Measurements from ENCODE around the gene ZNF662.

The ZNF662 gene

DNA sequence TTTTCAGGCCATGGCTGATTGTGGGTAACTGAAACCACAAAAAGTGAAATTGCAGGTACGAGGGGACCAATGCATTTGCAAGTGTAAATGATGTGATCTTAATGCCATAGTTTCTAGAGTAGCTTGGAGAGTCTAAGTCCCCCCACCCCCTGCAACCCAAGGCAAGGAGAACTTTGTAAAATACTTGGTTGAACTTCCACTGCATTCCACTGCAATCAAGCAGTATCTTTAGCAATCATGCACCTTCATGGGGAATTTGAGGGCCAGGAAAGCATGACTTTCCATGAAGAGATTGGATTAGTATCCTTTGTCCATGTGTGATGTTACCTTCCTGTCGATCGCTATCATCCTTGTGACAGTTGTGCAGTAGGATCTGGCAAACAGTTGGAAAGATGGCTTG, 18.9 kb upstream of the ZNF662 start:
- no peak for DNase-seq (ENCODE audit: low read depth in 2 of 2)

DNA sequence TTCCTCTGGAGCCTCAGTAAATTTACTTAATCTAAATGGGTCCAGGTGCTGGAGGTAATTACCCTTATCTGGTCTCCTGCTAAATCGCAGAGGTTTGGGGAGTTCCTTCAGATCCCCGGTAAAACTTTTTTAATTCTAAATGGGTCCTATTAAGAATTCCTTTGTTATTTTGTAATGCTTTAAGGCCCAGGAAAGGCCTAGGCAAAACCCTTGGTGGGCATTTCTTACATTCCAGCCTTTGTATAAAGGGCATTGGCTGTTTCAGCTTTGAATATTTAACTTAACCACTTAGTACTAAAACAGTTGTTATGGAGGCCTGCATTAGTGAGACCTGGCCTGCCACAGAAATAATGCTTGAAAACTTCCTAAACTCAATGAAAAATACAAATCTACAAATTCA, 14.9 kb upstream of the ZNF662 start:
- DNase-seq (ENCODE audit: low read depth in 2 of 2), result no peak

- DNase-seq (ENCODE audit: low read depth in 2 of 2), result no peak
These were observed 13.8 kb upstream of the ZNF662 start for GRCh38 chr3:42892169-42892568.

DNA sequence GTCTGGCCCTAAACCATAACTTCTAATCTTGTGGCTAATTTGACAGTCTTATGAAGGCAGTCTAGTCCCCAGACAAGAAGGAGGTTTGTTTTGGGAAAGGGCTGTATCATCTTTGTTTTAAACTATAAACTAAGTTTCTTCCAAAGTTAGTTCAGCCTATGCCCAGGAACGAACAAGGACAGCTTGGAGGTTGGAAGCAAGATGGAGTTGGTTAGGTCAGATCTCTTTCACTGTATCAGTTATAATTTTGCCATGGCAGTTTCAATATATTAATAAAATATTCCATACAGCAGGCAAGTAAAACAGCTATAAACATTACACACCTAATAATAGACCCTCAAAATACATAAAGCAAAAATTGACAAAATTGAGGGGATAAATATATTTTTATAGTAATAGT, 13.1 kb upstream of the ZNF662 start:
- no peak for DNase-seq (ENCODE audit: low read depth in 2 of 2)

GRCh38 chr3:42894698-42895579, 11.0 kb upstream of the ZNF662 start:
- DNase-seq (ENCODE audit: low read depth in 2 of 2), result no peak

- DNase-seq (ENCODE audit: low read depth in 2 of 2), result no peak
These were observed 10.4 kb upstream of the ZNF662 start for GRCh38 chr3:42895580-42895868.

DNA sequence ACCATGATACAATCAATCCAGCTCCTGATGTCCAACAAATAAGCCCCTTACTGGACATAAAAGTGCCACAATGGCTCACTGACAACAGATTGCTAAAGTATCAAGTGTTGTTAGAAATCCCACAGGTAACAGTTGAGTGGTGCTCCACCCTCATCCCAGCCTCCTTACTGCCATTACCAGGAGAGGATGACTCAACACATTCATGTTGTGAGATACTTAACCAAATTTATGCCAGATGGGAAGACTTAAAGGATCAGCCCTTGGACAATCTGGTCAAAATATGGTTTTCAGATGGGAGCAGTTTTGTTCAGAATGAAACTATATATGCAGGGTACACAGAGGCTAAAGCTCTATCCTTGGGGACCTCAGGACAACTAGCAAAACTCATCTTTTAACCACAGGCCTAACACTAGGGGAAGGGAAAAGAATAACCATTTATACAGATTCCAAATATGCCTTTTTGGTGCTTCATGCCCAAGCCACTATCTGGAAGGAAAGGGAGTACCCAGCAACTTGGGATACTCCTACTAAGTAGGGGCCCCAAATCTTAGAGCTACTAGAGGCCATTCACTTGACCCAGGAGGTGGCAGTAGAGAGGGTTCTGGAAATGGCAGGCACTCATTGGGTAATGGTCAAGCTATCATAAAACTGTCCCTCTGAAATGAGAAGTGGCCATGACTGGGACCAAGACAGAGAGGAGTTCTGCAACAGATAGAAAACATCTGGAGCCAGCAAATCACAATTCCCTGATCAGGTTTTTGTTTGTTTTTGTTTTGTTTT, 6.9 kb upstream of the ZNF662 start:
- no peak for DNase-seq (ENCODE audit: low read depth in 2 of 2)

DNA sequence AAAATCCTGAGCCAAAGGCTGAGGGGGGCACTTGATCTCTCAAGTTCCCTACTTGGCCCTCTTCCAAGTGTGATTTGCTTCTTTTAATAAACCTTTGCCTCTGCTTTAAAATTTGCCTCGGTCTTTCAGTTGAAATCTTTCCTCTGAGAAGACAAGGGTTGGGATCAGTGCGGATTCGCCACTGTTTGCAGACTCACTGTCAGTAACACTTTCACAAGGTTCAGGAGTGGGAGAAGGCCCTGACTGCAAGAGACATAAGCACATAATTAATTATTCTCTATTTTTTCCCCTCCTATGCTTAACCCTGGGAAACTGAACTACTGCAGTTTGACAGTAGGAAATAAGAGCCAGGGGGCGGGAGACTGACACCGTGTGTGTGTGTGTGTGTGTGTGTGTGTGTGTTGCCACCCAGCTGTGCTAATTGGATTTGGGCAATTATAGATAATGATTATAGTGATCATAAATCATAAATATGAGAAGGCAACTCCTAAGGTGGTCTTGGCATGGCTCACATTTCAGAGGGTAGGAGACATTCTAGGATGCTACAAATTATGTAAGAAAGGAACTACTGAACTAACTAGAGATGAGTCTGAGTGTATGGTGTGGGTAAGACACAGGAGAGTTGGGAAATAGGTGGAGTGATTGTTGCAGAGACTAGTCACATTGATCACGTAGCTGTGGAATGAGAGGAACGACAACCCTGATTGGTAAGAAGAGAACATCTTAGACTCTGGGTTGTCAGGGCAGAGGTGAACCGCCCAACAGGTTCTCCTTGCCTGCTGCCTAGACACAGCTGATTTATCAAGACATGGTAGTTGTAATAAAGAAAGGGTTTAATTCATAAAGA, 5.5 kb upstream of the ZNF662 start:
- no peak for DNase-seq (ENCODE audit: low read depth in 2 of 2)

- DNase-seq (ENCODE audit: low read depth in 2 of 2), result no peak
These were observed 4.9 kb upstream of the ZNF662 start for GRCh38 chr3:42901073-42901415.

DNA sequence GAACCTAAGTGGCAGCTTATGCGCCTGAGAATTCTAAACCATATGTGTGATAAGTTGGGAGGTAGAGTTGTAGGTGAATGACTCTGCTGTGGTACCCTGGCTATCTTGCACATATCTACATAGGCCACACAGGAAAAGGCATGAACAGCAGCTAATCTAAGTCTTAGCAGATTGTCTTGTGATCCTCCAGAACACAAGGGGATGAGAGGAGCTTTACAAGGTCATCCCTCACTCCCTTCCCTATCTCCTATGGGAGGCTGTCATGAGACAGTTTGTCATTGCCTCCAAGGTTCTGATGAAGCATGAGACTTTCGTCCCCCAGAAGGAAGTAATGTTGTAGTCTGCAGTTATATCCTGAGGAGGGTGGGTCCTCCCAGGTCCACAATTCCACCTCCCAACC, 3.7 kb upstream of the ZNF662 start:
- DNase-seq (ENCODE audit: low read depth in 2 of 2), result no peak

- DNase-seq (ENCODE audit: low read depth in 2 of 2), result no peak
These were observed 1.9 kb upstream of the ZNF662 start for GRCh38 chr3:42904076-42904475.

GRCh38 chr3:42905740-42906069, 237 bp upstream of the ZNF662 start:
- no peak for DNase-seq (ENCODE audit: low read depth in 2 of 2)

- DNase-seq (ENCODE audit: low read depth in 2 of 2), result no peak
These were observed 874 bp downstream of the ZNF662 start for GRCh38 chr3:42906848-42907183.

DNA sequence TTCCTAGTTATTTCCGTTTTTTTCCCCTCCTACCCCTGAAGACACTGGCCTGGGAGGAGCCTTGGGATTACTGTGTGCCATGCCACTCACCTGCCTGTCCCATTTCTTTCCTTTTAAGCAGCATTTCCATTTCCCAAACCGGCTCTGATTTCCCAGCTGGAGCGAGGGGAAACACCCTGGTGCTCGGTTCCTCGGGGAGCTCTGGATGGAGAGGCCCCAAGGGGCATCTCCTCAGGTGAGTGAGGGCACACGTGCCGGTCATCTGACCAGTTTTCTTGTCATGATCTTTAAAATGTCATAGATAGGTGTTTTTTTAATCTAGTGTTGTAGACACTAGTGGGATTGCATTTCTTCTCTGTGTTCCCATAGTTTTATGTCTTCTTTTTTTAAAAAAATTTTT, 2.7 kb downstream of the ZNF662 start:
- no peak for DNase-seq (ENCODE audit: low read depth in 2 of 2)

GRCh38 chr3:42911551-42911950, 5.6 kb downstream of the ZNF662 start:
- DNase-seq (ENCODE audit: low read depth in 2 of 2), result no peak

DNA sequence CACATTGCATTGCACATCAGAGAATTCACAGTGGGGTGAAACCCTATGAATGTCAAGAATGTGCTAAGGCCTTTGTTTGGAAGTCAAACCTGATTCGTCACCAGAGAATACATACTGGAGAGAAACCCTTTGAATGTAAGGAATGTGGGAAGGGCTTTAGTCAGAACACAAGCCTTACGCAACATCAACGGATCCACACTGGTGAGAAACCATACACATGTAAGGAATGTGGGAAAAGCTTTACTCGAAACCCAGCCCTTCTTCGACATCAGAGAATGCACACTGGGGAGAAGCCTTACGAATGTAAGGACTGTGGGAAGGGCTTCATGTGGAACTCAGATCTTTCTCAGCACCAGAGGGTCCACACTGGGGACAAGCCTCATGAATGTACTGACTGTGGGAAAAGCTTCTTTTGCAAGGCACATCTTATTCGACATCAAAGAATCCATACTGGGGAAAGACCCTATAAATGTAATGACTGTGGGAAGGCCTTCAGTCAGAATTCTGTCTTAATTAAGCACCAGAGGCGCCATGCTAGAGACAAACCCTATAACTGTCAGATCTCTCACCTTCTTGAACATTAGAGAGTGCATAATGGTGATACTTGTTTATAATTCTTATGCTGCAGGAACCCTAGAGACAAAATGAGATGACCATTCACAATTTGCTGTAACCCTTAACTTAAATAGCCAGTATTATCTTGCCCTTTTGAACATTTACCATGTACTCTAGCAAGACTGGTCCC, 9.0 kb downstream of the ZNF662 start:
- no peak for DNase-seq (ENCODE audit: low read depth in 2 of 2)

DNA sequence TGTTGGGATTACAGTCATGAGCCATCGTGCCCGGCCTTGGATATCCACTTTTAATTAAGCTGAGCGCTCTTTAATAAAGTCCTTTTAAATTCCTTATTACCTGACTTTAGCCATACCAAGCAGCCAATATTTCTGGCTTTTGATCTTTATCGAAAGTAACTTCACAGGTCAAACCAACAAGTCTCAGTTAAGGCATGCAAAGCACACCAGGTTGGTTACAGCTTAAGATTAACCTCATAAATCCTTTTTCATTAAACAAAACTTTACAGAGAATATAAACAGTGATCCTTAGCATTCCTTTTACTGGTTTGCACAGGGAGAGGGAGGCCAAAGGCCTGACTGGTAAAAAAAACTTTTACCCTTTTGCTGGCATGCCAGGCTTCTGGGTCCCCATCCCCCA, 17.7 kb downstream of the ZNF662 start:
- DNase-seq (ENCODE audit: low read depth in 2 of 2), result no peak

DNA sequence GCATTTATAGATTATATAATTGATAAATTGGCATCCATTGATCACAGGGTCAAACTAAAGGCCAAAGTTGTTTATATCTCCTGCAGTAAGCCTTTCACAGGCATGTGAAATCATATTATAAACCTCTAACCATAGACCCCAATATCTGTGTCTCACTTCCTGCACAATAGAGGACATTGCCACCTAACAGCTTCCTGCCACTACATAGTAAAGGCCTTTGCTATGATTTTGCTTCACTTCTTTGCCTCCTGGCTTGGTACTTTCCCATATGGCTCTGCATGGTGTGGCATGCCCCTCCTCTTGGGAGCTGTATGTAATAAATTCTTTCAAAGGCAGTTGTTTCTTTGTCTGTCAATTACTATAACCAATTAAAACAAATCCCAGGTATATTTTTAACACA, 20.4 kb downstream of the ZNF662 start:
- DNase-seq (ENCODE audit: low read depth in 2 of 2), result no peak

DNA sequence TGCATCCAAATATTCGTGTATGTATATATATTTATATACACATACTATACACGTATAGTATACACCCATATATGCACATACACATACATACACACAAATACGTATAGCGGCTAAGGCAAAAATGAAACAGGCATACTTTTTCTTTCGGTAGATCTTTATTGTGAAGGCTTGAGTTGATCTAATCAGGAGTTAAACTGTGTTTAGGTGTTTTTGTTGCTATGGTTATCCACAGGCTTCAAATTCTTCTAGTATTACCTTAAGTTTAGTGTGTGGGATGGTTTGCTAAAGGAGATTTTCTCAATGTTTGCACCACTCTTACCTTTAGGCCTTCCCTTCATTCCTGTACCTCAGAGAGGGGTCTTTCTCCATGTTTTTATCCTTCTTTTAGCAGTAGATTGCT, 28.2 kb downstream of the ZNF662 start:
- no peak for DNase-seq (ENCODE audit: low read depth in 2 of 2)

GRCh38 chr3:42934910-42935309, 29.0 kb downstream of the ZNF662 start:
- DNase-seq (ENCODE audit: low read depth in 2 of 2), result no peak

GRCh38 chr3:42935472-42935871, 29.5 kb downstream of the ZNF662 start:
- DNase-seq (ENCODE audit: low read depth in 2 of 2), result no peak
